ENCODE results near the gene TWSG1.

The TWSG1 gene

GRCh38 chr18:9293948-9294347 lies 40.6 kb upstream of the TWSG1 start:
- Histone ChIP-seq H3K27me3 (replicated peaks) (no peaks in the 10 kb centered on the region), H3K4me3 (ENCODE audit: low read depth, low read length) (no peak overlapping the region), H3K27ac (no peak overlapping the region), H3K36me3 (replicated peaks) (no peaks in the 10 kb centered on the region)
- no peak for DNase-seq
- in situ Hi-C loops (cut with HindIII; ENCODE audit: low pct_ligation_motif_present, low sequenced_read_pairs) = no loop called here
- TF ChIP-seq CTCF (IDR thresholded peaks at IDR 0.05; ENCODE audit: low read depth, low read length, missing control alignments) = no peak

- no peak for DNase-seq
- no peak for TF ChIP-seq CTCF (IDR thresholded peaks at IDR 0.05; ENCODE audit: low read depth, low read length, missing control alignments)
- in situ Hi-C loops (cut with HindIII; ENCODE audit: low pct_ligation_motif_present, low sequenced_read_pairs) = no loop called here
These were observed 38.2 kb upstream of the TWSG1 start for GRCh38 chr18:9296233-9297006.

GRCh38 chr18:9297007-9297393 lies 37.6 kb upstream of the TWSG1 start:
- Histone ChIP-seq H3K27me3 (replicated peaks) (no peaks in the 10 kb centered on the region), H3K27ac (no peak overlapping the region), H3K36me3 (replicated peaks) (no peaks in the 10 kb centered on the region), H3K4me3 (ENCODE audit: low read depth, low read length) (no peak overlapping the region)
- in situ Hi-C loops (cut with HindIII; ENCODE audit: low pct_ligation_motif_present, low sequenced_read_pairs) = no loop called here
- TF ChIP-seq CTCF (IDR thresholded peaks at IDR 0.05; ENCODE audit: low read depth, low read length, missing control alignments) = no peak
- DNase-seq = no peak

More at GRCh38 chr18:9296233-9297006, 38.2 kb upstream of the TWSG1 start:
- Histone ChIP-seq H3K27me3 (replicated peaks) (no peaks in the 10 kb centered on the region), H3K27ac (no peak overlapping the region), H3K36me3 (replicated peaks) (no peaks in the 10 kb centered on the region), H3K4me3 (ENCODE audit: low read depth, low read length) (no peak overlapping the region)

- in situ Hi-C loops (cut with HindIII; ENCODE audit: low pct_ligation_motif_present, low sequenced_read_pairs) = no loop called here
- TF ChIP-seq CTCF (IDR thresholded peaks at IDR 0.05; ENCODE audit: low read depth, low read length, missing control alignments) = no peak
- DNase-seq = no peak
- no peak overlapping the region for H3K4me3 ChIP-seq (ENCODE audit: low read depth, low read length)
- no peak overlapping the region for H3K27ac ChIP-seq
- H3K27me3 ChIP-seq (replicated peaks) = no peaks in the 10 kb centered on the region
- H3K36me3 ChIP-seq (replicated peaks) = no peaks in the 10 kb centered on the region
These were observed 30.0 kb upstream of the TWSG1 start for GRCh38 chr18:9304388-9305070.

- H3K27ac ChIP-seq = no peak overlapping the region
- no peak for DNase-seq
- no peak overlapping the region for H3K4me3 ChIP-seq (ENCODE audit: low read depth, low read length)
- in situ Hi-C loops (cut with HindIII; ENCODE audit: low pct_ligation_motif_present, low sequenced_read_pairs) = no loop called here
- H3K27me3 ChIP-seq (replicated peaks) = no peaks in the 10 kb centered on the region
- TF ChIP-seq CTCF (IDR thresholded peaks at IDR 0.05; ENCODE audit: low read depth, low read length, missing control alignments) = no peak
- H3K36me3 ChIP-seq (replicated peaks) = no peaks in the 10 kb centered on the region
These were observed 15.2 kb upstream of the TWSG1 start for GRCh38 chr18:9319333-9319732.
